Measurements from ENCODE around the gene MUCL1.

GRCh38 chr12:54870048-54870447 lies 15.7 kb downstream of the MUCL1 start:
- TF ChIP-seq CTCF (IDR thresholded peaks at IDR 0.05 in 4 of 5, conservative IDR thresholded peaks at IDR 0.05 in 1 of 5) (no peak), POLR2A (IDR thresholded peaks at IDR 0.05) (no peak)

Data from gastrocnemius medialis (tissue), 4 donors.